Transverse colon (tissue), 4 donors: ENCODE results near the gene SEBOX. TPM values are rescaled to one million over a fixed set of nuclear protein-coding genes. Genes with fewer than 3 reads are reported as not detected.

Source experiments
- DNase-seq: peaks from one replicate; pipeline ENCODE4 v3.0.0-alpha.2; 2019
- H3K27ac ChIP-seq, 4 donors: fragments of 200-600 bp; sonication (generic); 2 replicates each; pipeline ENCODE4 v1.5.1; 2016 to 2018; ENCODE audit warnings: inconsistent platforms in 4 of 4
- H3K27me3 ChIP-seq: fragments of 200-600 bp; sonication (generic); 2 replicates; pipeline ENCODE4 v1.5.1; 2017; ENCODE audit warnings: inconsistent platforms
- H3K36me3 ChIP-seq, 4 donors: fragments of 200-600 bp; sonication (generic); 2 replicates each; pipeline ENCODE4 v1.5.1; 2017 to 2019; ENCODE audit warnings: inconsistent platforms in 4 of 4
- H3K4me1 ChIP-seq, 4 donors: fragments of 200-600 bp; sonication (generic); 2 replicates each; pipeline ENCODE4 v1.5.1; 2017 to 2020; ENCODE audit warnings: inconsistent platforms in 4 of 4
- H3K4me3 ChIP-seq, 4 donors: fragments of 200-600 bp; sonication (generic); 1 replicate in 1 of 4; 2 replicates in 3 of 4; pipeline versions ENCODE4 v1.5.1 to v1.6.1; 2017 to 2019; ENCODE audit warnings: inconsistent platforms in 4 of 4
- H3K9me3 ChIP-seq, 2 donors: fragments of 200-600 bp; sonication (generic); 2 replicates each; pipeline ENCODE4 v1.5.1; 2017 to 2019; ENCODE audit warnings: inconsistent platforms in 2 of 2
- EP300 ChIP-seq: sonication (generic); formaldehyde crosslinking; IDR thresholded peaks from one replicate; pipeline ENCODE4 v1.6.1; 2017; ENCODE audit warnings: antibody characterized with exemption, low read depth
- POLR2A ChIP-seq: fragments of 450-650 bp; IDR thresholded peaks from one replicate; pipeline ENCODE4 v1.6.1; 2016; ENCODE audit warnings: antibody characterized with exemption, mild to moderate bottlenecking, moderate library complexity
- POLR2AphosphoS5 ChIP-seq, 3 donors: sonication (generic); formaldehyde crosslinking; IDR thresholded peaks; one replicate each; pipeline ENCODE4 v1.6.1; 2016; ENCODE audit warnings: antibody characterized with exemption in 3 of 3
- WGBS, 2 donors: methylation state at CpG; one replicate each; pipeline ENCODE4 v1.1.5; 2018; ENCODE audit warnings: low coverage in 1 of 2; 5-methylcytosine and 5-hydroxymethylcytosine counted together
- in situ Hi-C, 4 donors: fragments of 200-750 bp; cut with MboI; loops; one replicate each; pipeline versions ENCODE4 v1.15.0 to v1.15.1; 2017; ENCODE audit warnings: low sequenced_read_pairs in 3 of 4, low pct_ligation_motif_present in 1 of 4, low pct_unique_long_range_greater_than_20kb in 1 of 4
- intact Hi-C: fragments of 100-400 bp; cut with DNase I; formaldehyde crosslinking; loops from one replicate; pipeline ENCODE4 v1.15.1; 2023; ENCODE audit warnings: low total_unique reads
- total RNA-seq, 4 donors: library from RNA; depleted of rRNA; stranded (reverse); fragments of >200 nt; gene quantifications; one replicate each; pipeline ENCODE4 v1.1.0, GENCODE V29; 2016
- TF ChIP-seq, protein P1 (sequence below), 5 experiments: fragments of 200-600 bp in 3 of 5; fragments of 450-650 bp in 2 of 5; sonication (generic) in 3 of 5; IDR thresholded peaks; 1 replicate in 2 of 5; 2 replicates in 3 of 5; pipeline ENCODE4 v1.5.1; 2016 to 2017; ENCODE audit warnings: antibody characterized with exemption in 5 of 5, inconsistent platforms in 3 of 5, mild to moderate bottlenecking in 2 of 5, moderate library complexity in 1 of 5

Gene SEBOX
- total RNA-seq, 4 donors from 2014 or later: not detected

DNA sequence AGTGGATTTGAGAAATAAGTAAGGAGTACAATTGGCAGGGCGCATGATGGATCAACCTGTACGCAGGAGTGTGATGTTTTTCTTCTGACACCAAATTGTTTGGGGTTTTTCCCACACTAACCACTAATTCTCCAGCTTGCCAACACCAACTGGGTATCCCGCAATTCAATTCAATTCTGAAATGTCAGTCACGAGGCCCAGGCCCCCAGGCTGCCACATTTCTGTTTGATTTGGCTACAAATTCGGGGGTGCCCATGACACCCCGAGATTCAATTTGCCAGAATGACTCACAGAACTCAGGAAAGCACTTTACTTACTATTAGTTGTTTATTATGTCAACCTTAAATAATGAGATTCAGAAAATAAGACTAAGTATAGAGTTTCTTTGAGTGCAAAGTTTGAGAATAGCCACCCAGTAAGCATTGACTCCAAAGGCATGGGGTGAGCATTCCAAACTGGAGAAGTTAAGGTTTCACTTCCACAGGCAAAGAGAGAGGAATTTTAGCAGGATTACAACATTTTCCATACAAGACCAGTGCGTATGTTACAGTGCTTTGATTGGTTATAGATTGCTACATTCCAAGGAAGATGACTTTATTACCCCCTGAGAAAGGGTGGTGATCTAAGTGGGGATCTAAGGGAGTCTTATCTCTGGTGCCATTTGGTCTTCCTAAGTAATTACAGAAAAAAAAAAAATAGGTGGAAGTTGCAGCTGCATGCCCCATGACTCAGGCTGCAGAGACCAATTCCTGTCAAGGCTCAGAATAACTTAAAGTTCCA, 29.5 kb upstream of the SEBOX start:
- intact Hi-C loops (no loop called here), in situ Hi-C loops (no loop called here)
- Histone ChIP-seq H3K4me1 (no peaks in the 10 kb centered on the region), H3K27ac (no peak overlapping the region), H3K9me3 (no peaks in the 10 kb centered on the region), H3K36me3 (peaks cover 0 to 17% (median 4%) of the 10 kb centered on the region in 4 donors), H3K4me3 (no peak overlapping the region), H3K27me3 (no peaks in the 10 kb centered on the region)
- DNase-seq: no peak
- TF ChIP-seq POLR2AphosphoS5 (IDR thresholded peaks at IDR 0.05): no peak
- TF ChIP-seq, protein P1, sequence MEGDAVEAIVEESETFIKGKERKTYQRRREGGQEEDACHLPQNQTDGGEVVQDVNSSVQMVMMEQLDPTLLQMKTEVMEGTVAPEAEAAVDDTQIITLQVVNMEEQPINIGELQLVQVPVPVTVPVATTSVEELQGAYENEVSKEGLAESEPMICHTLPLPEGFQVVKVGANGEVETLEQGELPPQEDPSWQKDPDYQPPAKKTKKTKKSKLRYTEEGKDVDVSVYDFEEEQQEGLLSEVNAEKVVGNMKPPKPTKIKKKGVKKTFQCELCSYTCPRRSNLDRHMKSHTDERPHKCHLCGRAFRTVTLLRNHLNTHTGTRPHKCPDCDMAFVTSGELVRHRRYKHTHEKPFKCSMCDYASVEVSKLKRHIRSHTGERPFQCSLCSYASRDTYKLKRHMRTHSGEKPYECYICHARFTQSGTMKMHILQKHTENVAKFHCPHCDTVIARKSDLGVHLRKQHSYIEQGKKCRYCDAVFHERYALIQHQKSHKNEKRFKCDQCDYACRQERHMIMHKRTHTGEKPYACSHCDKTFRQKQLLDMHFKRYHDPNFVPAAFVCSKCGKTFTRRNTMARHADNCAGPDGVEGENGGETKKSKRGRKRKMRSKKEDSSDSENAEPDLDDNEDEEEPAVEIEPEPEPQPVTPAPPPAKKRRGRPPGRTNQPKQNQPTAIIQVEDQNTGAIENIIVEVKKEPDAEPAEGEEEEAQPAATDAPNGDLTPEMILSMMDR (IDR thresholded peaks at IDR 0.05): no peak
- no peak for TF ChIP-seq POLR2A
- no peak for TF ChIP-seq EP300
- WGBS, 2 donors: 72 to 80% methylated on average over 4 to 7 of the region's 7 CpGs

DNA sequence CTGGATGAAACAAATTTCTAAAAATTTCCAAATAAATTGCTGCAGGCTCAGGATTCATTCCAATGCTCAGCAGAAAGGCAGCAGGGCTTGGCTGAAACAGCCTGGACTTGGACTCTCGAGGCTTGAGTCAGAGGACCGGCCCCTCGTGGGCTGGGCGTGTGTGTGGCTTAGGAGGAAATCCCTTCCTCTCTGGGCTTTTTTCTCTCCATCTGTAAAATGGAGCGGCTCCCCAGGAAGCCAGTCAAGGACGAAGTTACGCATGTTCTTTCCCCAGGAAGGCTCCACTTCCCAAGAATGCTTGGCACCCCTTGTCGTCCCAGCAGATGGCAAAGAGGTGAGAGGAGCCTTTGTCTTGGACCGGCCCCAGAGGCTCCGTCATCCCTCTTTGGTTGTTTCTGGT, 27.5 kb upstream of the SEBOX start:
- H3K27me3 ChIP-seq: no peaks in the 10 kb centered on the region
- no peaks in the 10 kb centered on the region for H3K9me3 ChIP-seq
- H3K4me1 ChIP-seq: no peaks in the 10 kb centered on the region
- H3K36me3 ChIP-seq: peaks cover 0 to 28% (median 8%) of the 10 kb centered on the region in 4 donors
- H3K4me3 ChIP-seq: no peak overlapping the region
- in situ Hi-C loops: no loop called here
- TF ChIP-seq, protein P1 (IDR thresholded peaks at IDR 0.05): no peak
- no peak for TF ChIP-seq EP300
- no peak for TF ChIP-seq POLR2A
- TF ChIP-seq POLR2AphosphoS5 (IDR thresholded peaks at IDR 0.05): no peak
- no peak overlapping the region for H3K27ac ChIP-seq
- no peak for DNase-seq
- 80 to 88% methylated on average over 2 to 10 of the region's 10 CpGs for WGBS, 2 donors
- intact Hi-C loops: no loop called here

DNA sequence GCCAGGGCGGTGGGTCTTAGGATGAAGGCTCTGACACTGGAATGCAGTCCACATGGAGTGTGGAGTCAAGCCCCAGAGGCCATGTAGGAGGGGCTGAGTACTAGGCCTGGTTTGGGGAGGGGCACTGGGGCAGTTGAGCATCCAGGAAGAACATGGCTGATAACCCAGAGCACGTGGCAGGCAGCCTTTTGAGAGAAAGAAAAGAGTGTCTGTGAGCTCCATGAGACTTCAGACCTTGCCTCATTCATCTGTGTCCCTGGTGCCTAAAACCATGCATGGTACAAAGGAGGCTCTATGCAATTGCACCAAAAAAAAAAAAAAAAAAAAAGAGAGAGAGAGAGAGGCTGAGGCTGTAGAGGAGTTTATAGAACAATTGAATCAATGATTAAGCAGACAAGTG, 26.4 kb upstream of the SEBOX start:
- Histone ChIP-seq H3K27me3 (no peaks in the 10 kb centered on the region), H3K9me3 (no peaks in the 10 kb centered on the region), H3K36me3 (peaks cover 0 to 28% (median 8%) of the 10 kb centered on the region in 4 donors), H3K4me3 (no peak overlapping the region), H3K27ac (no peak overlapping the region), H3K4me1 (no peaks in the 10 kb centered on the region)
- DNase-seq: no peak
- TF ChIP-seq POLR2A (no peak), POLR2AphosphoS5 (IDR thresholded peaks at IDR 0.05) (no peak), EP300 (no peak)
- TF ChIP-seq, protein P1 (IDR thresholded peaks at IDR 0.05): no peak
- intact Hi-C loops: no loop called here
- WGBS, 2 donors: 83 to 94% methylated on average over 1 to 2 of the region's 2 CpGs
- in situ Hi-C loops: no loop called here

DNA sequence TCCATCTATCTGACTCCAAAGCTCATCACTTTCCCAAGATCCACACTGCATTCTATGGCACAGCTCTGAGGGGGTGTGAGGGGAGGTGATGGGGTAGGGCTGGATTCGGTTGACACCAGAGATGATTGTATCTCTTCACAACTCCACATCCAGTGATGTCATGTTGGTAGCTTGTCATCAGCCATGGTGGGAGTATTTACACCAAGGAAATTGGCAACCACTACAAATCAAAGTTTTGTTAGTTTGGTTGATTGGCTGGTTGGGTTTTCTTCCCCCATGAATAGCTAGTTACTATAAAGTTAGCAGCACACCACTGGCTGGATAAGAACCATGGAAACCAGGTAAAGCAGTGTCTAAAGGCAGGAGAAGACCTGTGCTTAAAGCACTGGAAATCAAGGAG, 26.0 kb upstream of the SEBOX start:
- DNase-seq: no peak
- in situ Hi-C loops (no loop called here), intact Hi-C loops (no loop called here)
- Histone ChIP-seq H3K4me3 (no peak overlapping the region), H3K27me3 (no peaks in the 10 kb centered on the region), H3K36me3 (peaks cover 0 to 28% (median 8%) of the 10 kb centered on the region in 4 donors), H3K9me3 (no peaks in the 10 kb centered on the region), H3K27ac (no peak overlapping the region), H3K4me1 (no peaks in the 10 kb centered on the region)
- WGBS, 2 donors: 96% methylated on average over 1 of the region's 1 CpG; no CpG with 5 or more reads in 1 of the 2 donors
- TF ChIP-seq POLR2A (no peak), POLR2AphosphoS5 (IDR thresholded peaks at IDR 0.05) (no peak), EP300 (no peak)
- TF ChIP-seq, protein P1 (IDR thresholded peaks at IDR 0.05): no peak
